Vagina (tissue), 2 donors: ENCODE measurements around the gene PPP2R3A. TPM values are rescaled to one million over a fixed set of nuclear protein-coding genes. Genes with fewer than 3 reads are reported as not detected.

Experiments
- DNase-seq, 2 donors: peaks; one replicate each; pipeline ENCODE4 v3.0.0-alpha.2; 2017; ENCODE audit errors: extremely low spot score in 2 of 2
- H3K27ac ChIP-seq: fragments of 200-600 bp; sonication (generic); one replicate; pipeline ENCODE4 v1.5.1; 2019
- H3K27me3 ChIP-seq: fragments of 200-600 bp; sonication (generic); one replicate; pipeline ENCODE4 v1.5.1; 2019
- H3K36me3 ChIP-seq, 2 donors: fragments of 200-600 bp; sonication (generic); one replicate each; pipeline ENCODE4 v1.5.1; 2017 to 2019
- H3K4me1 ChIP-seq: fragments of 200-600 bp; sonication (generic); one replicate; pipeline ENCODE4 v1.5.1; 2019
- H3K4me3 ChIP-seq, 2 donors: fragments of 200-600 bp; sonication (generic); 1 replicate in 1 of 2; 2 replicates in 1 of 2; pipeline ENCODE4 v1.5.1; 2016 to 2019
- H3K9me3 ChIP-seq: fragments of 200-600 bp; sonication (generic); one replicate; pipeline ENCODE4 v1.5.1; 2019
- POLR2A ChIP-seq, 2 donors: fragments of 450-650 bp; IDR thresholded peaks; one replicate each; pipeline ENCODE4 v1.6.1; 2017; ENCODE audit warnings: antibody characterized with exemption in 2 of 2, mild to moderate bottlenecking in 2 of 2, moderate library complexity in 2 of 2
- POLR2AphosphoS5 ChIP-seq, 2 donors: sonication (generic); formaldehyde crosslinking; IDR thresholded peaks; one replicate each; pipeline ENCODE4 v1.9.0; 2017; ENCODE audit warnings: antibody characterized with exemption in 2 of 2, mild to moderate bottlenecking in 2 of 2, low read depth in 1 of 2; ENCODE audit not compliant: insufficient read depth in 1 of 2
- intact Hi-C: fragments of 100-400 bp; cut with DNase I; formaldehyde crosslinking; loops from one replicate; pipeline ENCODE4 v1.15.1; 2023
- total RNA-seq: library from RNA; depleted of rRNA; stranded (reverse); fragments of >200 nt; gene quantifications from one replicate; pipeline ENCODE4 v1.2.3, GENCODE V29; 2016
- TF ChIP-seq, protein P1 (sequence below), 3 experiments: fragments of 450-650 bp in 2 of 3; fragments of 200-600 bp in 1 of 3; sonication (generic) in 1 of 3; IDR thresholded peaks; one replicate each; pipeline ENCODE4 v1.5.1; 2017 to 2019; ENCODE audit warnings: antibody characterized with exemption in 3 of 3, mild to moderate bottlenecking in 2 of 3, moderate library complexity in 2 of 3

PPP2R3A gene
- total RNA-seq, 1 donor from 2014 or later = 15.5 TPM

DNA sequence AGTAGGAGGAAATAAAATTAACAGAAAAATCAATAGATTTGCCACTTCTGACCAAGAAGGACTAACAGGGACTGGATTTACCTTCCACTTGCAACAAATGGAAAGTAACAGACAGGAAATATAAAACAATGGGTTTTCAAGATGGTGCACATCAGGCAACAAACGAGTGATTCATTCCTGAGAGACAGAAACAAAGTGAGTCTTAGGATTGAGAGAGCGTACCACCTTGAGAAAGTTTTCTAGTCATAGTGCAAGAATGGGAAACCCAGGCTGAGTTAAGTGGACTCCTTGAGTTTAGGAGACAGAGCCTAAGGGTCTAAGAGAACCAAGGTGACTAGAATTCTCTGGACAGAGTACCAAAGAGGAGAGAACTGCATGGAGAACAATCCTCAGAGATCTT, 101.7 kb downstream of the PPP2R3A start:
- no peaks in the 10 kb centered on the region for H3K9me3 ChIP-seq
- TF ChIP-seq POLR2AphosphoS5 (IDR thresholded peaks at IDR 0.05; ENCODE audit: insufficient read depth in 1 of 2, low read depth in 1 of 2) = no peak
- TF ChIP-seq POLR2A (IDR thresholded peaks at IDR 0.05) = no peak
- TF ChIP-seq, protein P1, sequence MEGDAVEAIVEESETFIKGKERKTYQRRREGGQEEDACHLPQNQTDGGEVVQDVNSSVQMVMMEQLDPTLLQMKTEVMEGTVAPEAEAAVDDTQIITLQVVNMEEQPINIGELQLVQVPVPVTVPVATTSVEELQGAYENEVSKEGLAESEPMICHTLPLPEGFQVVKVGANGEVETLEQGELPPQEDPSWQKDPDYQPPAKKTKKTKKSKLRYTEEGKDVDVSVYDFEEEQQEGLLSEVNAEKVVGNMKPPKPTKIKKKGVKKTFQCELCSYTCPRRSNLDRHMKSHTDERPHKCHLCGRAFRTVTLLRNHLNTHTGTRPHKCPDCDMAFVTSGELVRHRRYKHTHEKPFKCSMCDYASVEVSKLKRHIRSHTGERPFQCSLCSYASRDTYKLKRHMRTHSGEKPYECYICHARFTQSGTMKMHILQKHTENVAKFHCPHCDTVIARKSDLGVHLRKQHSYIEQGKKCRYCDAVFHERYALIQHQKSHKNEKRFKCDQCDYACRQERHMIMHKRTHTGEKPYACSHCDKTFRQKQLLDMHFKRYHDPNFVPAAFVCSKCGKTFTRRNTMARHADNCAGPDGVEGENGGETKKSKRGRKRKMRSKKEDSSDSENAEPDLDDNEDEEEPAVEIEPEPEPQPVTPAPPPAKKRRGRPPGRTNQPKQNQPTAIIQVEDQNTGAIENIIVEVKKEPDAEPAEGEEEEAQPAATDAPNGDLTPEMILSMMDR (IDR thresholded peaks at IDR 0.05) = no peak
- H3K4me1 ChIP-seq = peaks cover 6% of the 10 kb centered on the region
- intact Hi-C loops = no loop called here
- H3K4me3 ChIP-seq = no peak overlapping the region
- no peaks in the 10 kb centered on the region for H3K36me3 ChIP-seq
- DNase-seq = no peak
- no peak overlapping the region for H3K27ac ChIP-seq
- H3K27me3 ChIP-seq = no peaks in the 10 kb centered on the region

- no peak for DNase-seq
- peaks cover 6% of the 10 kb centered on the region for H3K4me1 ChIP-seq
- TF ChIP-seq, protein P1 (IDR thresholded peaks at IDR 0.05) = no peak
- no peak for TF ChIP-seq POLR2A (IDR thresholded peaks at IDR 0.05)
- no peak for TF ChIP-seq POLR2AphosphoS5 (IDR thresholded peaks at IDR 0.05; ENCODE audit: insufficient read depth in 1 of 2, low read depth in 1 of 2)
- H3K36me3 ChIP-seq = no peaks in the 10 kb centered on the region
- no peaks in the 10 kb centered on the region for H3K27me3 ChIP-seq
- H3K9me3 ChIP-seq = no peaks in the 10 kb centered on the region
- intact Hi-C loops = no loop called here
- H3K27ac ChIP-seq = no peak overlapping the region
- H3K4me3 ChIP-seq = no peak overlapping the region
These were observed 103.2 kb downstream of the PPP2R3A start for GRCh38 chr3:136068708-136069107.

- DNase-seq = no peak
- H3K4me1 ChIP-seq = peaks cover 6% of the 10 kb centered on the region
- no peaks in the 10 kb centered on the region for H3K9me3 ChIP-seq
- H3K27ac ChIP-seq = no peak overlapping the region
- no peaks in the 10 kb centered on the region for H3K36me3 ChIP-seq
- H3K4me3 ChIP-seq = no peak overlapping the region
- H3K27me3 ChIP-seq = no peaks in the 10 kb centered on the region
- no peak for TF ChIP-seq POLR2A (IDR thresholded peaks at IDR 0.05)
- TF ChIP-seq POLR2AphosphoS5 (IDR thresholded peaks at IDR 0.05; ENCODE audit: insufficient read depth in 1 of 2, low read depth in 1 of 2) = no peak
- TF ChIP-seq, protein P1 (IDR thresholded peaks at IDR 0.05) = no peak
- intact Hi-C loops = loop anchor here (5.0 to 10.0 kb wide), 3 partner anchors 185 to 937 kb away; partner anchors contain the start of genes PCCB and STAG1
These were observed 104.4 kb downstream of the PPP2R3A start for GRCh38 chr3:136069933-136070332.

DNA sequence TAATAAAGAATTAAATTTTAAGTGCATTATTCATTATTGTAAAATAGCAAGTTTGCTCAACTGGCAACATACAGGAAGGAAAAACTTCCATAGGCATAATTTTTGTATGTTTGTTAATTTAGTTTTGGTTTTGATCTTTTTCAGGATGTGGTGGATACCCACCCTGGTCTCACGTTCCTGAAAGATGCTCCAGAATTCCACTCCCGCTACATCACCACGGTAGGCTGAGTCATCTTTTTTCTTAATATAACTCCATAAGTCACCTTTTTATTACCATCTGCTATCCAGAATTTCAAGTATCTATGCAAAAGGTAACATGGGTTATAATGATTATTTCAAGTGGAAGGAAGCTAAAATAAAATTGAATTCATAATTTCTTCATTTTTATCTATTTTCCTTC, 104.8 kb downstream of the PPP2R3A start:
- Histone ChIP-seq H3K4me1 (peaks cover 6% of the 10 kb centered on the region), H3K4me3 (no peak overlapping the region), H3K27ac (peak overlapping the region; percentile 31), H3K9me3 (no peaks in the 10 kb centered on the region), H3K36me3 (no peaks in the 10 kb centered on the region), H3K27me3 (no peaks in the 10 kb centered on the region)
- TF ChIP-seq, protein P1 (IDR thresholded peaks at IDR 0.05) = no peak
- no peak for TF ChIP-seq POLR2A (IDR thresholded peaks at IDR 0.05)
- TF ChIP-seq POLR2AphosphoS5 (IDR thresholded peaks at IDR 0.05; ENCODE audit: insufficient read depth in 1 of 2, low read depth in 1 of 2) = no peak
- no peak for DNase-seq
- intact Hi-C loops = loop anchor here (5.0 to 10.0 kb wide), 3 partner anchors 184 to 937 kb away; partner anchors contain the start of genes PCCB and STAG1
